Fibroblast of lung (primary cell): Measurements from ENCODE around the gene DNAAF1. TPM values are rescaled to one million over a fixed set of nuclear protein-coding genes. Genes with fewer than 3 reads are reported as not detected.

Experiments
- DNase-seq, 2 donors: peaks; one replicate each; pipeline versions ENCODE4 v3.0.0 to v3.0.0-alpha.2; 2010; ENCODE audit warnings: low read depth in 2 of 2
- H2AFZ ChIP-seq: 2 replicates; pipeline ENCODE4 v1.5.1; 2012; ENCODE audit warnings: low read length, control low read depth, inconsistent platforms
- H3K27ac ChIP-seq: 2 replicates; pipeline ENCODE4 v1.5.1; 2011; ENCODE audit warnings: low read length, control low read depth; ENCODE audit not compliant: insufficient read depth
- H3K27me3 ChIP-seq: 2 replicates; pipeline ENCODE4 v1.5.1; 2011; ENCODE audit warnings: mild to moderate bottlenecking, low read length; ENCODE audit not compliant: control insufficient read depth, insufficient read depth
- H3K36me3 ChIP-seq: 2 replicates; pipeline ENCODE4 v1.5.1; 2011; ENCODE audit warnings: low read length; ENCODE audit not compliant: control insufficient read depth, insufficient read depth
- H3K4me1 ChIP-seq: 2 replicates; pipeline ENCODE4 v1.5.1; 2011; ENCODE audit warnings: low read length; ENCODE audit not compliant: control insufficient read depth, insufficient read depth; ENCODE audit errors: extremely low read depth
- H3K4me2 ChIP-seq: 2 replicates; pipeline ENCODE4 v1.5.1; 2011; ENCODE audit warnings: low read length, control low read depth; ENCODE audit not compliant: insufficient read depth; ENCODE audit errors: extremely low read depth
- H3K4me3 ChIP-seq, 4 experiments: fragments of 200-600 bp in 1 of 4; sonication (generic) in 1 of 4; replicated peaks in 1 of 4; 2 replicates each; pipeline ENCODE4 v1.5.1; 2011 to 2016; ENCODE audit warnings: low read length in 4 of 4, low read depth in 3 of 4, mild to moderate bottlenecking in 3 of 4, control low read depth in 2 of 4, inconsistent platforms in 1 of 4, mixed read lengths in 1 of 4; ENCODE audit not compliant: insufficient read depth in 1 of 4; ENCODE audit errors: control extremely low read depth in 1 of 4
- H3K79me2 ChIP-seq: 2 replicates; pipeline ENCODE4 v1.5.1; 2012; ENCODE audit warnings: mild to moderate bottlenecking, low read length, inconsistent platforms; ENCODE audit not compliant: control insufficient read depth, insufficient read depth
- H3K9ac ChIP-seq: 2 replicates; pipeline ENCODE4 v1.5.1; 2011; ENCODE audit warnings: mild to moderate bottlenecking, low read length, control low read depth; ENCODE audit not compliant: insufficient read depth
- H3K9me3 ChIP-seq: 2 replicates; pipeline ENCODE4 v1.5.1; 2012; ENCODE audit warnings: low read depth, low read length; ENCODE audit not compliant: control insufficient read depth, insufficient read depth
- H4K20me1 ChIP-seq: 2 replicates; pipeline ENCODE4 v1.5.1; 2011; ENCODE audit warnings: low read length; ENCODE audit not compliant: control insufficient read depth, insufficient read depth; ENCODE audit errors: extremely low read depth
- EZH2 ChIP-seq: IDR thresholded peaks from 2 replicates; pipeline ENCODE4 v1.5.1; 2012; ENCODE audit warnings: low read length, control low read depth, mild to moderate bottlenecking; ENCODE audit errors: missing control alignments
- polyA plus RNA-seq, 2 donors: library from polyadenylated mRNA; depleted of rRNA in 1 of 2; stranded (reverse) in 1 of 2; unstranded in 1 of 2; fragments of >200 nt; gene quantifications; 2 replicates each; pipeline ENCODE4 v1.2.1, GENCODE V29; 2011 to 2012; ENCODE audit warnings: missing spikeins in 1 of 2
- total RNA-seq: library from RNA; depleted of rRNA; stranded (reverse); fragments of >200 nt; gene quantifications from 2 replicates; pipeline ENCODE4 v1.2.1, GENCODE V29; 2014
- TF ChIP-seq, protein P1 (sequence below), 2 donors: IDR thresholded peaks in 1 of 2; conservative IDR thresholded peaks in 1 of 2; 1 replicate in 1 of 2; 2 replicates in 1 of 2; pipeline ENCODE4 v1.5.1; 2011 to 2012; ENCODE audit warnings: low read length in 2 of 2, control low read depth in 1 of 2, inconsistent platforms in 1 of 2, low read depth in 1 of 2, mild to moderate bottlenecking in 1 of 2

DNAAF1 gene
- total and polyA plus RNA-seq, 2 donors (not counting 1 experiment from before 2014, with no cell fraction given): not detected

DNA sequence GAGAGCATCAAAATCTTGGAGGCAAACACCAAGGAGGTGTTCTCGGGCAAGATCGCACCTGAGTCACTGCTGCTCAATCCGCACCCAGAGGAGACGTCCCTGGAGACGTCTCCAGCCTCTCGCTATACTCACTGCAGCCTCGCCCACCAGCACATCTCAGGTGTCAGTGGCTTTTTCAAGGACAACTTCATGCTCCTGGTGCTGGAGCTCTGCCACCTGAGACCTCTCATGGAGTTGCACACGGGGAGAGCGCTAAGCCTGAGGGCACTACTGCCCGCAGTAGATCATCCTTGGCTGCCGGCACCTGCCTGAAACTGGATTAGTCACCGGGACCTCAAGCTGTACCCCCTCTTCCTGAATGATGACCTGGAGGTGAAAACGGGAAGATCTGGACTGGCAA lies 25.7 kb upstream of the DNAAF1 start:
- no peak overlapping the region for H3K4me3 ChIP-seq
- no peak for DNase-seq
- peaks cover 18% of the 10 kb centered on the region for H3K79me2 ChIP-seq
- peaks cover 5% of the 10 kb centered on the region for H3K36me3 ChIP-seq
- H3K27me3 ChIP-seq: no peaks in the 10 kb centered on the region
- H3K4me2 ChIP-seq: no peak overlapping the region
- TF ChIP-seq EZH2: no peak
- TF ChIP-seq, protein P1, sequence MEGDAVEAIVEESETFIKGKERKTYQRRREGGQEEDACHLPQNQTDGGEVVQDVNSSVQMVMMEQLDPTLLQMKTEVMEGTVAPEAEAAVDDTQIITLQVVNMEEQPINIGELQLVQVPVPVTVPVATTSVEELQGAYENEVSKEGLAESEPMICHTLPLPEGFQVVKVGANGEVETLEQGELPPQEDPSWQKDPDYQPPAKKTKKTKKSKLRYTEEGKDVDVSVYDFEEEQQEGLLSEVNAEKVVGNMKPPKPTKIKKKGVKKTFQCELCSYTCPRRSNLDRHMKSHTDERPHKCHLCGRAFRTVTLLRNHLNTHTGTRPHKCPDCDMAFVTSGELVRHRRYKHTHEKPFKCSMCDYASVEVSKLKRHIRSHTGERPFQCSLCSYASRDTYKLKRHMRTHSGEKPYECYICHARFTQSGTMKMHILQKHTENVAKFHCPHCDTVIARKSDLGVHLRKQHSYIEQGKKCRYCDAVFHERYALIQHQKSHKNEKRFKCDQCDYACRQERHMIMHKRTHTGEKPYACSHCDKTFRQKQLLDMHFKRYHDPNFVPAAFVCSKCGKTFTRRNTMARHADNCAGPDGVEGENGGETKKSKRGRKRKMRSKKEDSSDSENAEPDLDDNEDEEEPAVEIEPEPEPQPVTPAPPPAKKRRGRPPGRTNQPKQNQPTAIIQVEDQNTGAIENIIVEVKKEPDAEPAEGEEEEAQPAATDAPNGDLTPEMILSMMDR (conservative IDR thresholded peaks at IDR 0.05 in 1 of 2, IDR thresholded peaks at IDR 0.05 in 1 of 2; ENCODE audit: low read depth in 1 of 2, low read length in 2 of 2): no peak
- no peaks in the 10 kb centered on the region for H3K9me3 ChIP-seq
- no peak overlapping the region for H2AFZ ChIP-seq
- H4K20me1 ChIP-seq: no peaks in the 10 kb centered on the region
- H3K27ac ChIP-seq: no peak overlapping the region
- no peak overlapping the region for H3K9ac ChIP-seq
- H3K4me1 ChIP-seq: no peaks in the 10 kb centered on the region

DNA sequence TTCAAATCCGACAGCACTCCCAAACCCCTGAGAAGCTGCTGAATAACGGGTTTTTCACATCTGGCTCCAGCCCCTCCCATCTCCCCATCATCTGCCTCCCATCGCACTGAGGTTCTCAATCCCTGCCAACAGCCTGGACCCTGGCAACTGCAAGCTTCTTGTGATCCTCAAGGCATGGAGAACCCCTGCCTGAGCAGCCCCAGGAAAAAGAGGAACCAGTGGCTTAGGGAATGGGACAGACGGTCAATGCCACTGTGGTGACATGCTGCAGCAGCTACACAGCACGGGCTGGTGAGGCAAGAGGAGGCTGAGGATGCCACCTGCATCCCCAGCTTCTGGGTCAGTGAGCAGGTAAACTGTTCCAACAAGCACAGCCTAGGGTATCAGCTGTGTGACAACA lies 25.1 kb upstream of the DNAAF1 start:
- H3K4me2 ChIP-seq: no peak overlapping the region

DNA sequence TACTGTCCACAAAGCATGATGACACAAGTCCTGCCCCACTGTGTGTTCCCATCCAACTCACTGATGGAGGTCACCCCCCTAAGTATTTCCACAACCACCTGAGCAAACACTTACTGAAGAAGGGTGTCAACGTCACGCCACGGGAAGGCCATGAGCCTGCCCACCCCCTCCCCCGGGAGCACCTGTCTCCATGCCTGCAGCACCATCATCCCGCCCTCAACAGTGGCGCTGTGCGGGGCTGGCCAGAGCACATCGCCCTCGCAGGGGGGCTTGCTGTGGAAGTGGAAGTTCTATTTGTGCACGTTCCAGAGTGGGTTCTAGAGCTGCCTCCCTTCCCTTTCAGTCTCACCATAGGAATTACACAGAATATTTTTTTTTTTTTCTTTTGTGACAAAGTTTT lies 24.1 kb upstream of the DNAAF1 start:
- no peak overlapping the region for H3K4me2 ChIP-seq
- H3K36me3 ChIP-seq: peaks cover 6% of the 10 kb centered on the region
- H3K9me3 ChIP-seq: no peaks in the 10 kb centered on the region
- DNase-seq: no peak
- no peak overlapping the region for H3K9ac ChIP-seq
- no peaks in the 10 kb centered on the region for H3K27me3 ChIP-seq
- no peaks in the 10 kb centered on the region for H3K4me1 ChIP-seq
- no peak overlapping the region for H2AFZ ChIP-seq
- H3K27ac ChIP-seq: no peak overlapping the region
- no peak for TF ChIP-seq EZH2
- TF ChIP-seq, protein P1 (conservative IDR thresholded peaks at IDR 0.05 in 1 of 2, IDR thresholded peaks at IDR 0.05 in 1 of 2; ENCODE audit: low read depth in 1 of 2, low read length in 2 of 2): no peak
- H3K4me3 ChIP-seq: no peak overlapping the region
- H4K20me1 ChIP-seq: no peaks in the 10 kb centered on the region
- peaks cover 3% of the 10 kb centered on the region for H3K79me2 ChIP-seq

More for the DNA sequence above, 25.1 kb upstream of the DNAAF1 start:
- H3K36me3 ChIP-seq: peaks cover 6% of the 10 kb centered on the region
- peaks cover 13% of the 10 kb centered on the region for H3K79me2 ChIP-seq
- TF ChIP-seq, protein P1 (conservative IDR thresholded peaks at IDR 0.05 in 1 of 2, IDR thresholded peaks at IDR 0.05 in 1 of 2; ENCODE audit: low read depth in 1 of 2, low read length in 2 of 2): no peak
- no peak for TF ChIP-seq EZH2
- no peaks in the 10 kb centered on the region for H3K27me3 ChIP-seq
- no peak for DNase-seq
- H3K4me1 ChIP-seq: no peaks in the 10 kb centered on the region
- no peak overlapping the region for H3K27ac ChIP-seq
- no peaks in the 10 kb centered on the region for H4K20me1 ChIP-seq
- no peak overlapping the region for H3K4me3 ChIP-seq
- no peak overlapping the region for H3K9ac ChIP-seq
- H2AFZ ChIP-seq: no peak overlapping the region
- H3K9me3 ChIP-seq: no peaks in the 10 kb centered on the region
